Neutrophil (primary cell): Measurements from ENCODE around the gene GINS2.

Experiments used
- H3K27ac ChIP-seq: fragments of 200-600 bp; sonication (generic); 2 replicates; pipeline ENCODE4 v1.5.1; 2016; ENCODE audit warnings: mild to moderate bottlenecking, moderate library complexity
- H3K27me3 ChIP-seq: fragments of 200-600 bp; sonication (generic); 2 replicates; pipeline ENCODE4 v1.6.0; 2016; ENCODE audit warnings: mild to moderate bottlenecking
- H3K36me3 ChIP-seq: fragments of 200-600 bp; sonication (generic); 2 replicates; pipeline ENCODE4 v1.5.1; 2017
- H3K4me1 ChIP-seq, 2 experiments: fragments of 200-600 bp in 1 of 2; sonication (generic) in 1 of 2; 1 replicate in 1 of 2; 2 replicates in 1 of 2; pipeline versions ENCODE4 v1.5.1 to v1.6.1; 2013 to 2016; ENCODE audit warnings: low read depth in 1 of 2, low read length in 1 of 2, mild to moderate bottlenecking in 1 of 2, moderate library complexity in 1 of 2; ENCODE audit not compliant: control insufficient read depth in 1 of 2, insufficient read depth in 1 of 2
- H3K4me3 ChIP-seq, 2 experiments: fragments of 200-600 bp in 1 of 2; sonication (generic) in 1 of 2; 1 replicate in 1 of 2; 2 replicates in 1 of 2; pipeline ENCODE4 v1.5.1; 2013 to 2016; ENCODE audit warnings: low read depth in 1 of 2, low read length in 1 of 2, mild to moderate bottlenecking in 1 of 2, moderate library complexity in 1 of 2
- H3K9me3 ChIP-seq: fragments of 200-600 bp; sonication (generic); 2 replicates; pipeline ENCODE4 v1.5.1; 2016
- CTCF ChIP-seq: fragments of 200-600 bp; sonication (generic); IDR thresholded peaks from 2 replicates; pipeline ENCODE4 v1.5.1; 2016; ENCODE audit warnings: antibody characterized with exemption

GINS2 gene

GRCh38 chr16:85681255-85681654, 7.5 kb downstream of the GINS2 start:
- TF ChIP-seq CTCF, result no peak
- Histone ChIP-seq H3K27me3 (no peaks in the 10 kb centered on the region), H3K9me3 (no peaks in the 10 kb centered on the region), H3K4me1 (no peaks in the 10 kb centered on the region), H3K36me3 (peaks cover 41% of the 10 kb centered on the region), H3K27ac (no peak overlapping the region), H3K4me3 (no peak overlapping the region)

GRCh38 chr16:85680352-85680944, 8.3 kb downstream of the GINS2 start:
- Histone ChIP-seq H3K36me3 (peaks cover 48% of the 10 kb centered on the region), H3K27ac (no peak overlapping the region), H3K4me1 (no peaks in the 10 kb centered on the region), H3K4me3 (no peak overlapping the region), H3K9me3 (no peaks in the 10 kb centered on the region), H3K27me3 (no peaks in the 10 kb centered on the region)
- no peak for TF ChIP-seq CTCF

GRCh38 chr16:85679870-85680269, 8.9 kb downstream of the GINS2 start:
- Histone ChIP-seq H3K36me3 (peaks cover 54% of the 10 kb centered on the region), H3K27ac (no peak overlapping the region), H3K27me3 (no peaks in the 10 kb centered on the region), H3K4me3 (no peak overlapping the region), H3K9me3 (no peaks in the 10 kb centered on the region), H3K4me1 (no peaks in the 10 kb centered on the region)
- TF ChIP-seq CTCF, result no peak

GRCh38 chr16:85678821-85679220, 9.9 kb downstream of the GINS2 start:
- TF ChIP-seq CTCF, result no peak
- H3K27me3 ChIP-seq, result no peaks in the 10 kb centered on the region
- H3K27ac ChIP-seq, result no peak overlapping the region
- H3K9me3 ChIP-seq, result no peaks in the 10 kb centered on the region
- H3K36me3 ChIP-seq, result peaks cover 64% of the 10 kb centered on the region
- no peaks in the 10 kb centered on the region for H3K4me1 ChIP-seq
- H3K4me3 ChIP-seq, result no peak overlapping the region

GRCh38 chr16:85678016-85678415, 10.7 kb downstream of the GINS2 start:
- TF ChIP-seq CTCF, result no peak
- Histone ChIP-seq H3K9me3 (no peaks in the 10 kb centered on the region), H3K4me1 (no peaks in the 10 kb centered on the region), H3K27ac (no peak overlapping the region), H3K4me3 (no peak overlapping the region), H3K27me3 (no peaks in the 10 kb centered on the region), H3K36me3 (peaks cover 70% of the 10 kb centered on the region)
